Neural crest cell (in vitro differentiated cells): ENCODE measurements around the gene CASK. TPM values are rescaled to one million over a fixed set of nuclear protein-coding genes. Genes with fewer than 3 reads are reported as not detected.
"Not testable (repeated sequence)": the region's sequence is repeated elsewhere in the genome, so short reads cannot be mapped to it uniquely, and the experiment has no call there.

Experiments used
- DNase-seq: peaks from one replicate; pipeline ENCODE4 v3.0.0; 2021; ENCODE audit warnings: low read depth, mixed read lengths, low spot score
- H3K27ac Mint-ChIP-seq: one replicate; pipeline ENCODE4 v1.8.0; 2021; ENCODE audit warnings: mild to moderate bottlenecking, mixed read lengths; ENCODE audit not compliant: unreplicated experiment
- H3K27me3 Mint-ChIP-seq: 2 replicates; pipeline ENCODE4 v1.8.0; 2021; ENCODE audit warnings: low read depth, mild to moderate bottlenecking, mixed read lengths
- H3K36me3 Mint-ChIP-seq: 2 replicates; pipeline ENCODE4 v1.8.0; 2021; ENCODE audit warnings: low read depth, mild to moderate bottlenecking, mixed read lengths
- H3K4me1 Mint-ChIP-seq: 2 replicates; pipeline ENCODE4 v1.8.0; 2021; ENCODE audit warnings: mixed read lengths
- H3K4me3 Mint-ChIP-seq: one replicate; pipeline ENCODE4 v1.8.0; 2021; ENCODE audit warnings: mild to moderate bottlenecking, mixed read lengths
- H3K9me3 Mint-ChIP-seq: 2 replicates; pipeline ENCODE4 v1.8.0; 2021; ENCODE audit warnings: mixed read lengths
- total RNA-seq: library from RNA; stranded (reverse); gene quantifications from 2 replicates; pipeline ENCODE4 v1.2.1, GENCODE V29; 2021
- TF ChIP-seq, protein P1 (sequence below): fragments of 200-600 bp; sonication (generic); conservative IDR thresholded peaks from 2 replicates; pipeline ENCODE4 v1.5.0; 2021; ENCODE audit warnings: antibody characterized with exemption, mild to moderate bottlenecking

CASK gene
- total RNA-seq, 1 donor from 2014 or later = 57.8 TPM

DNA sequence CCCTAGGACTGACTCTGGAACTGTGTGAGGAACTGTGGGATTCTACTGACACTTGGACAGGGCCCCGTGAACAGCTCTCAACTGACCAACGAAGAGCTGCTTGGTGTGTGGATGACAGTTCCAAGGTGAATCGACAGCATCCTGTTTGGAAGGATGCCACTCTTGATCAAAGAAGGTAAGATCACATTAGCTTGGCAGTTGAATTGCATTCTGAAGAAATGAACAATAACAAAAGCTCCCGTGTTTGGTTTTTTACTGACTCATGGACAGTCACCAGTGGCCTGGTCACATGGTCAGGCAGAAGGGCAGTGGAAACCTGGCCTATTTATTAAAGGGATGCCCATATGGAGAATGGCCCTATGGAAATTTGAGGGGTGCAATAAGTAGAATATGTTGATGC is 267.7 kb downstream of the CASK start:
- Mint-ChIP-seq H3K4me1 (no peaks in the 10 kb centered on the region), H3K27me3 (no peaks in the 10 kb centered on the region), H3K27ac (no peak overlapping the region), H3K9me3 (peaks cover 3% of the 10 kb centered on the region), H3K4me3 (no peak overlapping the region), H3K36me3 (peaks cover 48% of the 10 kb centered on the region)
- DNase-seq = no peak
- TF ChIP-seq, protein P1, sequence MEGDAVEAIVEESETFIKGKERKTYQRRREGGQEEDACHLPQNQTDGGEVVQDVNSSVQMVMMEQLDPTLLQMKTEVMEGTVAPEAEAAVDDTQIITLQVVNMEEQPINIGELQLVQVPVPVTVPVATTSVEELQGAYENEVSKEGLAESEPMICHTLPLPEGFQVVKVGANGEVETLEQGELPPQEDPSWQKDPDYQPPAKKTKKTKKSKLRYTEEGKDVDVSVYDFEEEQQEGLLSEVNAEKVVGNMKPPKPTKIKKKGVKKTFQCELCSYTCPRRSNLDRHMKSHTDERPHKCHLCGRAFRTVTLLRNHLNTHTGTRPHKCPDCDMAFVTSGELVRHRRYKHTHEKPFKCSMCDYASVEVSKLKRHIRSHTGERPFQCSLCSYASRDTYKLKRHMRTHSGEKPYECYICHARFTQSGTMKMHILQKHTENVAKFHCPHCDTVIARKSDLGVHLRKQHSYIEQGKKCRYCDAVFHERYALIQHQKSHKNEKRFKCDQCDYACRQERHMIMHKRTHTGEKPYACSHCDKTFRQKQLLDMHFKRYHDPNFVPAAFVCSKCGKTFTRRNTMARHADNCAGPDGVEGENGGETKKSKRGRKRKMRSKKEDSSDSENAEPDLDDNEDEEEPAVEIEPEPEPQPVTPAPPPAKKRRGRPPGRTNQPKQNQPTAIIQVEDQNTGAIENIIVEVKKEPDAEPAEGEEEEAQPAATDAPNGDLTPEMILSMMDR = no peak

DNA sequence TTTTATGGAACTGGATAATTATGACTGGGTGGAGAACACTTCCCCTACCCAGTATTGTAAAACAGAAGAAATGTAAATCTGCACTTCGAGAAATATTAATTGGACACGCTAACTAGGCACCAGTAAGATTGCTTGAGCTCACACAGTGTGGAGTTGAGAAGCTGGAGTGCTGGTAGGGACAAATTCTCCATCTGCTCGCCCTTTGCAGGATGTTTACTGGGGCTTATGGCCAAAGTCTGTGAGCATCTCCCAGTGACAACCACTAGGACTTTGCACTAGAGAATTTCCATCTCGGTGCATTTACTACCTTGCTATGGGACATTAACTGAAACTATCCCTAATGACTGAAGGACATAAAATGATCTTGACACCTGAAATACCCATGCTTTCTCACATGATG is 268.3 kb downstream of the CASK start:
- Mint-ChIP-seq H3K27me3 (no peaks in the 10 kb centered on the region), H3K4me3 (no peak overlapping the region), H3K4me1 (no peaks in the 10 kb centered on the region), H3K27ac (no peak overlapping the region), H3K36me3 (peaks cover 49% of the 10 kb centered on the region), H3K9me3 (peaks cover 3% of the 10 kb centered on the region)
- DNase-seq = no peak
- TF ChIP-seq, protein P1 = no peak

DNA sequence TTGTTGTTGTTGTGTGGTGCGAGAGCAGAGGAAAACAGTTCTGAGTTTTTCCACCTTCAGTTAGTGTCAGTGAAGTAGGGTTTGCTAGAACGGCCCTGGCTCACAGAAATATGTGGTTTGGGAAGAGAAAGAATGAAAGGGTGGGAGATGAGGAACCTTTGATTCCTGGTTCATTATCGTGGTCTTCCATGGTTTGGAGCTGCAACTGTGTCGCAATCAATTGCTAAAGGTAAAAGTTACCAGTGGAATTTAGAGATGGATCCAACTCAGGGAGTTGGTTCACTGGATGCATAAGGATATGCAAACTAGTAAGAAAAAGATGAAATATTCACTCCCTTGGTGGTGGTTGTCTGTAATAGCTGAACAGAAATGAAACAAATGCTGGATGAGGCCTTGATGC is 270.2 kb downstream of the CASK start:
- H3K27me3 Mint-ChIP-seq = no peaks in the 10 kb centered on the region
- peaks cover 51% of the 10 kb centered on the region for H3K36me3 Mint-ChIP-seq
- TF ChIP-seq, protein P1 = no peak
- no peak for DNase-seq
- no peaks in the 10 kb centered on the region for H3K9me3 Mint-ChIP-seq
- no peak overlapping the region for H3K4me3 Mint-ChIP-seq
- H3K27ac Mint-ChIP-seq = no peak overlapping the region
- no peaks in the 10 kb centered on the region for H3K4me1 Mint-ChIP-seq

DNA sequence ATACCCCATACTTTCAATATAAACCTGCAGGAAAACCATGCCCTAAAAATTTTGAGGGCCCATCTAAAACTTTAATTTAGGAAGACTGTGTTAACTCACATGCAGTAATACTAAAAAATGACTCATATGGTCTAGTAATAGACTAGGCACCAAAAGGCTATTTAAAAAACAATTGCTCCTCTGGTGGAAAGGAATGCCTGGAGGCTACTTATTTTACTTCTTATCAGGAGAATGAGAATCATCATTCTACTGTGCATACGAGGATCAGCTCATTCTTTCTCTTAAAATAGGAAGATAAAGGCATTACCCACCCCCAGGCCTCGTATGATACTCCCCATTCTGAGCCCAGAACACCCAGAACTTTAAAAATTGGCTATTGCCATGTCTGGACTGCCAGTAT is 277.2 kb downstream of the CASK start:
- not testable (repeated sequence) for DNase-seq, H3K27ac Mint-ChIP-seq

DNA sequence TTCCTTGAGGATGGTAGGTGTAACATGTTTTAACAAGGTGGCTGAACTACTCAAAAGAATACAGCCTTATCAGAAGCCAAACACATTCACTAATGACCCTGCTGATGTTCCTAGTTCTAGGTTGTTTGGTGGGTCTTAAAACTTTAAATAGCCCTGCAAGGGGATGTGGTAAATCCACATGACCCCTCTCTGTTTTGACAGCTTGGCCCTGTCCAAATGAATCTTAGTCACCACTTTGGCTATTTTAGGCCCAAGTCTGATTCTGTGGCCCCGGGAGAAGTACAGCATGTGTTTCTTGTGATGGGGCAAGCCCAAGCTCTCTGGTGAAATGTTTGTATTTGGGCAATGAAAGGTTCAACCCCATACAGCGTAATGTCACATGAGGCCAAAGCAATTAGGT is 289.1 kb downstream of the CASK start:
- TF ChIP-seq, protein P1 = no peak
- Mint-ChIP-seq H3K36me3 (peaks cover 15% of the 10 kb centered on the region), H3K4me3 (no peak overlapping the region), H3K27me3 (no peaks in the 10 kb centered on the region), H3K9me3 (peaks cover 3% of the 10 kb centered on the region), H3K27ac (no peak overlapping the region), H3K4me1 (no peaks in the 10 kb centered on the region)
- no peak for DNase-seq

More for the DNA sequence above, 277.2 kb downstream of the CASK start:
- H3K27me3 Mint-ChIP-seq, H3K9me3 Mint-ChIP-seq, H3K4me1 Mint-ChIP-seq, H3K4me3 Mint-ChIP-seq: not testable (repeated sequence)
- H3K36me3 Mint-ChIP-seq = peaks cover 44% of the 10 kb centered on the region

DNA sequence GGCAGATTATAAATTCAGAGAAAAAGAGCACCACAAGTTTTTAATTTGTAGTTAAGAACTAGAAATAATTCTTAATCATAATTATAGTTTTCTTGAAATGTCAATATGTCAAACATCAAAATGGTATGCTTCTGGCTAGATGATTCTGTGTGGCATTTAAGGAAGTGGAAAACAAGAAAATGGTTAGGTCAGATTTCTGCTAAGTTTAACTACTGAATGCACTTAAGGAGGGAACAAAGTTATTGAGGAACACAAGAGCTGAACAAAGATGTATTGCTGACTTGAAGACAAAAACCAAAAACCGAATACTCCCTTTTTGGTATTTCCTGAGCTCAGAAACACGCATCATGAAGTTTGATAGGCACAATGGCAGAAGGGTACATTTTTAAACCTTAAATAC is 293.3 kb downstream of the CASK start:
- Mint-ChIP-seq H3K4me3 (no peak overlapping the region), H3K27ac (no peak overlapping the region), H3K36me3 (peaks cover 7% of the 10 kb centered on the region), H3K27me3 (no peaks in the 10 kb centered on the region), H3K4me1 (no peaks in the 10 kb centered on the region), H3K9me3 (no peaks in the 10 kb centered on the region)
- TF ChIP-seq, protein P1 = no peak
- DNase-seq = no peak
